ENCODE results near the gene KRT3. TPM values are rescaled to one million over a fixed set of nuclear protein-coding genes. Genes with fewer than 3 reads are reported as not detected.

Gene KRT3
- total and polyA plus RNA-seq, 9 of the 15 experiments (the other 6 are each of a cell fraction or from before 2014, with no cell fraction given), result not detected

GRCh38 chr12:52812073-52812400, 16.1 kb upstream of the KRT3 start:
- BruUV-seq (replicated peaks), result no TSS peak
- Histone ChIP-seq H3K4me1 (replicated peaks in 1 of 2; ENCODE audit: control insufficient read depth in 2 of 2, insufficient read depth in 2 of 2, low read length in 2 of 2) (no peaks in the 10 kb centered on the region; a peak in 1 of 5 replicates), H2AFZ (ENCODE audit: low read depth, low read length) (no peak overlapping the region), H3K4me2 (ENCODE audit: insufficient read depth, low read length) (no peak overlapping the region), H3K4me3 (no peak overlapping the region), H3K27ac (ENCODE audit: extremely low read depth, low read depth, low read length) (no peak overlapping the region), H3K9me1 (ENCODE audit: control insufficient read depth, insufficient read depth, low read length) (peaks cover 2% of the 10 kb centered on the region), H3K79me2 (ENCODE audit: control insufficient read depth, insufficient read depth, low read length) (no peaks in the 10 kb centered on the region), H4K20me1 (replicated peaks; ENCODE audit: control insufficient read depth, insufficient read depth, low read length) (no peaks in the 10 kb centered on the region; the same call in none of the 2 replicates), H3K36me3 (ENCODE audit: control insufficient read depth, insufficient read depth, low read length) (no peaks in the 10 kb centered on the region), H3K9ac (ENCODE audit: insufficient read depth in 1 of 2, low read depth in 2 of 2, low read length in 2 of 2) (no peak overlapping the region), H3K27me3 (ENCODE audit: control insufficient read depth in 2 of 2, insufficient read depth in 2 of 2, low read length in 2 of 2) (peaks cover 29 to 53% of the 10 kb centered on the region in 2 experiments), H3K9me3 (replicated peaks; ENCODE audit: control insufficient read depth, insufficient read depth, low read depth, low read length) (no peaks in the 10 kb centered on the region)
- TF ChIP-seq KHSRP (IDR thresholded peaks at IDR 0.05), result no peak
- TF ChIP-seq USF1 (CRISPR knock-in tag; IDR thresholded peaks at IDR 0.05), result no peak
- no peak for TF ChIP-seq NR2F6 (CRISPR knock-in tag; IDR thresholded peaks at IDR 0.05)
- TF ChIP-seq JUNB (CRISPR knock-in tag; conservative IDR thresholded peaks at IDR 0.05), result no peak
- TF ChIP-seq CTBP1 (IDR thresholded peaks at IDR 0.05; ENCODE audit: borderline replicate concordance), result no peak
- TF ChIP-seq EWSR1 (IDR thresholded peaks at IDR 0.05; ENCODE audit: borderline replicate concordance, low read depth, partially characterized antibody), result no peak
- no peak for TF ChIP-seq NR1H2 (CRISPR knock-in tag; IDR thresholded peaks at IDR 0.05)
- TF ChIP-seq RBM39 (optimal IDR thresholded peaks at IDR 0.05; ENCODE audit: low read depth, low read length), result no peak
- CTCF ChIA-PET (ENCODE audit: low intra/inter-chr PET ratio), result no interaction called here
- intact Hi-C loops (cut with micrococcal nuclease), result no loop called here
- POLR2A ChIA-PET, result interaction anchor here (1.3 kb wide), 1 partner anchor 19 kb away, joined by 4 read pairs; no protein-coding TSS in a partner anchor
- no peak for ATAC-seq
- no peak for FAIRE-seq
- in situ Hi-C loops (cut with MboI), result no loop called here
- WGBS (ENCODE audit: insufficient coverage, low coverage, missing lambda C conversion rate), result 0% methylated on average over 4 of the region's 4 CpGs
- DNase-seq (ENCODE audit: extremely low read depth in 1 of 4, low spot score in 3 of 4), result no peak
